ENCODE measurements around the gene RASSF1. TPM values are rescaled to one million over a fixed set of nuclear protein-coding genes. Genes with fewer than 3 reads are reported as not detected.
A peak's percentile ranks its signal among the peaks of the same experiment; 100 is the strongest.

The RASSF1 gene
- total and polyA plus RNA-seq, 2 of the 4 experiments (the other 2 are of a cell fraction), result 17.4 to 53.4 TPM

DNA sequence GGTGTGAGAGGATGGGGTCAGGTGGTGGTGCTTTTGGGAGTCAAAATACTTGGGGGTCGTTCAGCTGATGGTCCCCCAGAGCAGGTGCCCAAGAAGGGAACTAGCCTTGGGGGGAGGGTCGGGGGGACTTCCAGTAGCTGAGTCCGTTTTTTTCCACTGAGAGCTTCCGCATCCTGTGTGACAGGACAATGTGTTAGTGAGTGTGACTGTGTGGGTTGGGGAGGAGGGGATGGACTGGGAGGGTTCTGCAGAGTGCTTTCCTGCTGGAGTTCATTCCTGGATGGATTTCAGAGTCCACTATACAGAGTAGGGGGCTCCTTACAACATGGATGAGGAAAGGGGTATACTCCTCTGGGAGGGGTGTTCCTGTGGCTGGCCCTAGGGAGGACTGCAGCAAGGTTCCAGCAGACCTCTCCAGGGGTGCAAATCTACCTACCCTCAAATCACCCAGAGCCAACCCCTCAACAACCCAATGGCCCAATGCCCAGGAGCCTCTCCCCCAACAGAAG is 17.5 kb downstream of the RASSF1 start:
- intact Hi-C loops (cut with micrococcal nuclease), result loop anchor here (5.0 kb wide), 1 partner anchor 61 kb away; no protein-coding TSS in a partner anchor
- Histone ChIP-seq H4K20me1 (ENCODE audit: insufficient read depth, low read length) (peaks cover 12% of the 10 kb centered on the region; the same call in 1 of the 2 replicates), H2BK5ac (ENCODE audit: low read depth, low read length, poor library complexity, severe bottlenecking) (no peak overlapping the region), H2BK15ac (ENCODE audit: low read depth, low read length) (no peak overlapping the region), H2AFZ (replicated peaks; ENCODE audit: low read length, poor library complexity) (no peak overlapping the region), H4K8ac (ENCODE audit: low read depth in 2 of 2, low read length in 2 of 2) (no peak overlapping the region), H4K5ac (ENCODE audit: low read depth, low read length) (no peak overlapping the region), H3K18ac (ENCODE audit: low read depth, low read length) (no peak overlapping the region), H2AK5ac (ENCODE audit: low read depth, low read length) (0 out of 2 replicates have a peak overlapping the region, but pooled peaks have one; percentile 43), H3K27ac (ENCODE audit: insufficient read depth, low read length) (no peak overlapping the region), H3K4me3 (ENCODE audit: insufficient read depth, low read depth, low read length) (no peak overlapping the region), H3K36me3 (ENCODE audit: control insufficient read depth, insufficient read depth, low read length) (peaks cover 21% of the 10 kb centered on the region), H3K14ac (replicated peaks; ENCODE audit: low read depth, low read length) (no peak overlapping the region), H3K9me3 (ENCODE audit: control insufficient read depth, insufficient read depth, low read length) (no peaks in the 10 kb centered on the region), H3K79me1 (ENCODE audit: low read depth in 1 of 2, low read length in 2 of 2) (peaks cover 28 to 57% of the 10 kb centered on the region in 2 experiments), H3K56ac (ENCODE audit: extremely low read depth, insufficient read depth, low read length) (no peak overlapping the region), H2BK20ac (ENCODE audit: low read depth, low read length) (no peak overlapping the region), H3K27me3 (ENCODE audit: control insufficient read depth, insufficient read depth, low read length) (no peaks in the 10 kb centered on the region), H3K9ac (ENCODE audit: low read depth, low read length) (no peak overlapping the region), H2AK9ac (replicated peaks; ENCODE audit: low read depth, low read length, poor library complexity) (peak overlapping the region; percentile 26), H3K4ac (ENCODE audit: low read depth, low read length) (no peak overlapping the region), H3K4me2 (ENCODE audit: low read depth, low read length) (no peak overlapping the region), H4K91ac (ENCODE audit: insufficient read depth, low read depth, low read length) (no peak overlapping the region), H3K23ac (ENCODE audit: low read depth, low read length) (no peak overlapping the region), H3K9me1 (ENCODE audit: insufficient read depth, low read length) (peaks cover 8% of the 10 kb centered on the region), H3K4me1 (ENCODE audit: control insufficient read depth, insufficient read depth, low read length) (peaks cover 26% of the 10 kb centered on the region), H2BK120ac (ENCODE audit: low read depth, low read length) (no peak overlapping the region)
- POLR2A ChIA-PET (ENCODE audit: unreplicated experiment), result no interaction called here
- BruUV-seq (replicated peaks), result no TSS peak
- CTCF ChIA-PET, result no interaction called here
- in situ Hi-C loops (cut with MboI; ENCODE audit: low sequenced_read_pairs), result no loop called here
- ATAC-seq (ENCODE audit: low read depth) (no peak), DNase-seq (no peak)
- dilution Hi-C loops (cut with HindIII; ENCODE audit: low sequenced_read_pairs, unreplicated experiment), result no loop called here
- TF ChIP-seq SMC3 (IDR thresholded peaks at IDR 0.05; ENCODE audit: low read depth, low read length) (no peak), CHD1 (IDR thresholded peaks at IDR 0.05; ENCODE audit: low read depth, low read length) (no peak), ELK1 (IDR thresholded peaks at IDR 0.05; ENCODE audit: borderline replicate concordance, low read depth, low read length) (no peak), FOS (IDR thresholded peaks at IDR 0.05; ENCODE audit: low read depth, low read length) (no peak), RFX5 (IDR thresholded peaks at IDR 0.05; ENCODE audit: low read depth, low read length) (no peak), CEBPB (IDR thresholded peaks at IDR 0.05; ENCODE audit: low read depth, low read length) (no peak), NFE2L2 (IDR thresholded peaks at IDR 0.05; ENCODE audit: low read depth, low read length) (no peak), RAD21 (IDR thresholded peaks at IDR 0.05; ENCODE audit: low read length) (no peak)
- 14% methylated on average over 3 of the region's 4 CpGs; no CpG with 5 or more reads in 1 of the 2 experiments for WGBS, 2 experiments (ENCODE audit: extremely low coverage in 2 of 2, insufficient read length in 1 of 2)

All from IMR-90 (cell line).